ENCODE measurements around the gene HSD17B3.

DNA sequence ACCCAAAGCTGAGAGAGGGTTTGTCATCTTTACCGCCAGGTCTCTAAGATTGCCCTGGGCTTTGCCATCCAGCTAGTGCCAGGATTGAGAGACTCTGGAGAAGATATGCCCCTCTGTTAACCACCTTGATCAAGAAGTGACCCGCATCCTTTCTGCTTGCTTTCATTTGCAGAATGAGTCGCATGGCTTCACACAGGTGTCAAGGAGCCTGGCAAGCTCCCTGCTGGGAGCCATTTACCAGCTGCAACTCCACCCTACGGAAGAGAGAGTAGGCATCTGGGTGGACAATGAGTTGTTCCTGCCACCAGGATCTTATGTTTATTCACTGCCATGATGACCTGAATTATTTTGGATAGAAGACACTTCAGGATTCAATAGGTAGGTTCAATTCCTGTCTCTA is 43.0 kb downstream of the HSD17B3 start:
- TF ChIP-seq SUZ12 (IDR thresholded peaks at IDR 0.05) (no peak), HDGF (IDR thresholded peaks at IDR 0.05; ENCODE audit: borderline replicate concordance) (no peak), BHLHE40 (IDR thresholded peaks at IDR 0.05; ENCODE audit: borderline replicate concordance) (no peak), NFRKB (IDR thresholded peaks at IDR 0.05) (no peak), PKNOX1 (IDR thresholded peaks at IDR 0.05) (no peak), L3MBTL2 (conservative IDR thresholded peaks at IDR 0.05) (no peak), FOXK2 (IDR thresholded peaks at IDR 0.05) (no peak), FOXM1 (IDR thresholded peaks at IDR 0.05; ENCODE audit: borderline replicate concordance) (no peak), CTBP1 (IDR thresholded peaks at IDR 0.05; ENCODE audit: borderline replicate concordance) (no peak), ZNF384 (IDR thresholded peaks at IDR 0.05) (no peak), FOXA1 (IDR thresholded peaks at IDR 0.05) (no peak), SP1 (IDR thresholded peaks at IDR 0.05) (no peak)
